ENCODE data around the gene PLA2G2C.

GRCh38 chr1:20154301-20154831 lies 32.0 kb downstream of the PLA2G2C start:
- no peak for TF ChIP-seq POLR2A (IDR thresholded peaks at IDR 0.05)
- TF ChIP-seq, protein P1, sequence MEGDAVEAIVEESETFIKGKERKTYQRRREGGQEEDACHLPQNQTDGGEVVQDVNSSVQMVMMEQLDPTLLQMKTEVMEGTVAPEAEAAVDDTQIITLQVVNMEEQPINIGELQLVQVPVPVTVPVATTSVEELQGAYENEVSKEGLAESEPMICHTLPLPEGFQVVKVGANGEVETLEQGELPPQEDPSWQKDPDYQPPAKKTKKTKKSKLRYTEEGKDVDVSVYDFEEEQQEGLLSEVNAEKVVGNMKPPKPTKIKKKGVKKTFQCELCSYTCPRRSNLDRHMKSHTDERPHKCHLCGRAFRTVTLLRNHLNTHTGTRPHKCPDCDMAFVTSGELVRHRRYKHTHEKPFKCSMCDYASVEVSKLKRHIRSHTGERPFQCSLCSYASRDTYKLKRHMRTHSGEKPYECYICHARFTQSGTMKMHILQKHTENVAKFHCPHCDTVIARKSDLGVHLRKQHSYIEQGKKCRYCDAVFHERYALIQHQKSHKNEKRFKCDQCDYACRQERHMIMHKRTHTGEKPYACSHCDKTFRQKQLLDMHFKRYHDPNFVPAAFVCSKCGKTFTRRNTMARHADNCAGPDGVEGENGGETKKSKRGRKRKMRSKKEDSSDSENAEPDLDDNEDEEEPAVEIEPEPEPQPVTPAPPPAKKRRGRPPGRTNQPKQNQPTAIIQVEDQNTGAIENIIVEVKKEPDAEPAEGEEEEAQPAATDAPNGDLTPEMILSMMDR (IDR thresholded peaks at IDR 0.05 in 8 of 11, conservative IDR thresholded peaks at IDR 0.05 in 3 of 11), result no peak
- no peak for TF ChIP-seq POLR2AphosphoS5 (IDR thresholded peaks at IDR 0.05)
